Neural cell (in vitro differentiated cells): ENCODE results near the gene ABCA10. TPM values are rescaled to one million over a fixed set of nuclear protein-coding genes. Genes with fewer than 3 reads are reported as not detected.

Experiments
- H2AFZ ChIP-seq: fragments of 200-600, 300-800 bp; sonication (generic), shearing (Covaris generic); 2 replicates; pipeline ENCODE4 v1.6.0; 2014; ENCODE audit warnings: low read depth, mild to moderate bottlenecking, antibody characterized with exemption, low read length, moderate library complexity
- H3F3A ChIP-seq: fragments of 200-600 bp; shearing (Covaris generic); 2 replicates; pipeline ENCODE4 v1.6.1; 2016; ENCODE audit warnings: mild to moderate bottlenecking, moderate library complexity, mixed read lengths, antibody characterized with exemption, low read length; ENCODE audit not compliant: insufficient read depth, poor library complexity, severe bottlenecking
- H3K27ac ChIP-seq: fragments of 200-600, 300-800 bp; sonication (generic), shearing (Covaris generic); 2 replicates; pipeline ENCODE4 v1.5.1; 2014; ENCODE audit warnings: mild to moderate bottlenecking, low read length, moderate library complexity
- H3K27me3 ChIP-seq: fragments of 300-800, 200-600 bp; sonication (generic), shearing (Covaris generic); 2 replicates; pipeline ENCODE4 v1.6.0; 2014; ENCODE audit warnings: mild to moderate bottlenecking, low read depth, low read length, moderate library complexity; ENCODE audit not compliant: insufficient read depth
- H3K36me3 ChIP-seq: fragments of 300-800, 200-600 bp; sonication (generic), shearing (Covaris generic); 2 replicates; pipeline ENCODE4 v1.5.1; 2014; ENCODE audit warnings: mild to moderate bottlenecking, antibody characterized with exemption, low read length, moderate library complexity; ENCODE audit not compliant: insufficient read depth
- H3K4me2 ChIP-seq: fragments of 300-800, 200-600 bp; sonication (generic), shearing (Covaris generic); 2 replicates; pipeline ENCODE4 v1.6.0; 2014; ENCODE audit warnings: mild to moderate bottlenecking, low read length
- H3K4me3 ChIP-seq: fragments of 300-800, 200-600 bp; sonication (generic), shearing (Covaris generic); 2 replicates; pipeline ENCODE4 v1.5.1; 2014; ENCODE audit warnings: mild to moderate bottlenecking, low read length, moderate library complexity
- H3K79me2 ChIP-seq: fragments of 200-600 bp; shearing (Covaris generic); replicated peaks from 2 replicates; pipeline ENCODE4 v1.6.0; 2014; ENCODE audit warnings: mild to moderate bottlenecking, low read length, moderate library complexity; ENCODE audit not compliant: insufficient read depth
- H3K9ac ChIP-seq: fragments of 300-800, 200-600 bp; sonication (generic), shearing (Covaris generic); 2 replicates; pipeline ENCODE4 v1.6.1; 2016; ENCODE audit warnings: mild to moderate bottlenecking, low read length, mixed read lengths
- H3K9me2 ChIP-seq: fragments of 200-600 bp; shearing (Covaris generic); 2 replicates; pipeline ENCODE4 v1.6.1; 2016; ENCODE audit warnings: mild to moderate bottlenecking, low read length, mixed read lengths; ENCODE audit not compliant: insufficient read depth
- H3K9me3 ChIP-seq: fragments of 200-600, 300-800 bp; sonication (generic), shearing (Covaris generic); 2 replicates; pipeline ENCODE4 v1.6.1; 2016; ENCODE audit warnings: mild to moderate bottlenecking, mixed run types, low read length, moderate library complexity, mixed read lengths
- H4K20me1 ChIP-seq: fragments of 200-600 bp; shearing (Covaris generic); 2 replicates; pipeline ENCODE4 v1.6.1; 2016; ENCODE audit warnings: mild to moderate bottlenecking, mixed run types; ENCODE audit not compliant: insufficient read depth
- CTCF ChIP-seq: fragments of 450-650 bp; IDR thresholded peaks from 2 replicates; pipeline ENCODE4 v1.5.1; 2014; ENCODE audit warnings: antibody characterized with exemption, mild to moderate bottlenecking, moderate library complexity; ENCODE audit not compliant: poor library complexity, severe bottlenecking
- EP300 ChIP-seq: fragments of 450-650 bp; conservative IDR thresholded peaks from 2 replicates; pipeline ENCODE4 v1.6.1; 2014; ENCODE audit warnings: antibody characterized with exemption, mild to moderate bottlenecking, moderate library complexity; ENCODE audit not compliant: poor library complexity, severe bottlenecking
- EZH2 ChIP-seq: fragments of 200-600, 300-800 bp; shearing (Covaris generic), sonication (generic); IDR thresholded peaks from 2 replicates; pipeline ENCODE4 v1.6.1; 2014; ENCODE audit warnings: antibody characterized with exemption, low read length, borderline replicate concordance, mild to moderate bottlenecking; ENCODE audit not compliant: insufficient read depth, poor library complexity, severe bottlenecking
- MXI1 ChIP-seq: fragments of 450-650 bp; conservative IDR thresholded peaks from 2 replicates; pipeline ENCODE4 v1.6.1; 2014; ENCODE audit warnings: antibody characterized with exemption, mild to moderate bottlenecking; ENCODE audit not compliant: poor library complexity, severe bottlenecking
- POLR2AphosphoS5 ChIP-seq: IDR thresholded peaks from 2 replicates; pipeline ENCODE4 v1.6.1; 2012
- RAD21 ChIP-seq: fragments of 450-650 bp; conservative IDR thresholded peaks from 2 replicates; pipeline ENCODE4 v1.6.1; 2014; ENCODE audit warnings: antibody characterized with exemption, mild to moderate bottlenecking, moderate library complexity
- SMC3 ChIP-seq: fragments of 450-650 bp; conservative IDR thresholded peaks from 2 replicates; pipeline ENCODE4 v1.6.1; 2014; ENCODE audit warnings: antibody characterized with exemption, mild to moderate bottlenecking, moderate library complexity; ENCODE audit not compliant: poor library complexity
- TAF1 ChIP-seq: IDR thresholded peaks from 2 replicates; pipeline ENCODE4 v1.6.1; 2012; ENCODE audit warnings: low read depth
- polyA plus RNA-seq: library from polyadenylated mRNA; depleted of rRNA; stranded (reverse); fragments of >200 nt; gene quantifications from 2 replicates; pipeline ENCODE4 v1.2.3, GENCODE V29; 2014
- TF ChIP-seq, protein P1 (sequence below): IDR thresholded peaks from 2 replicates; pipeline ENCODE4 v1.6.1; 2012; ENCODE audit warnings: borderline replicate concordance

ABCA10 gene
- polyA plus RNA-seq, 1 donor from 2014 or later, result 15.3 TPM

DNA sequence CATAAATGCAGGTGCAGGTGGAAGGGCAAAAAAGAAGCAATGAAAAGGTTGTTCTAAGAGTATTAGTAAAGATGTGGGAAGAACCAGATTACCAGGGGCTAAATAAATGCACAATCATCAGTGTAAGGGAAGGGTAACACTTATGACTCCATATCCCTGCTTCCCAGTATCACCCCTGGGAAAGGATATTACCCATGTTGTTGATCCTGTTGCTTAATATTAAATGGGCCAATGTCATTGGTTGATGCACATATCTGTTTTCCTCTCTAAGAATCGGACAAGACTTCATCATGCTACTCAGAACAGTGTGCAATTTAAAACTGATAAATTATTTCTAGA lies 52.2 kb downstream of the ABCA10 start:
- Histone ChIP-seq H3K9me2 (no peaks in the 10 kb centered on the region), H4K20me1 (no peaks in the 10 kb centered on the region), H3K4me2 (no peak overlapping the region), H3K27me3 (no peaks in the 10 kb centered on the region), H3K36me3 (no peaks in the 10 kb centered on the region), H3F3A (no peaks in the 10 kb centered on the region), H3K9ac (no peak overlapping the region), H3K27ac (no peak overlapping the region), H3K79me2 (no peaks in the 10 kb centered on the region), H2AFZ (no peak overlapping the region), H3K9me3 (no peaks in the 10 kb centered on the region), H3K4me3 (no peak overlapping the region)
- TF ChIP-seq RAD21, result no peak
- TF ChIP-seq EP300, result no peak
- TF ChIP-seq CTCF, result no peak
- TF ChIP-seq SMC3, result no peak
- TF ChIP-seq MXI1, result no peak
- TF ChIP-seq TAF1, result no peak
- no peak for TF ChIP-seq POLR2AphosphoS5
- TF ChIP-seq EZH2, result no peak
- TF ChIP-seq, protein P1, sequence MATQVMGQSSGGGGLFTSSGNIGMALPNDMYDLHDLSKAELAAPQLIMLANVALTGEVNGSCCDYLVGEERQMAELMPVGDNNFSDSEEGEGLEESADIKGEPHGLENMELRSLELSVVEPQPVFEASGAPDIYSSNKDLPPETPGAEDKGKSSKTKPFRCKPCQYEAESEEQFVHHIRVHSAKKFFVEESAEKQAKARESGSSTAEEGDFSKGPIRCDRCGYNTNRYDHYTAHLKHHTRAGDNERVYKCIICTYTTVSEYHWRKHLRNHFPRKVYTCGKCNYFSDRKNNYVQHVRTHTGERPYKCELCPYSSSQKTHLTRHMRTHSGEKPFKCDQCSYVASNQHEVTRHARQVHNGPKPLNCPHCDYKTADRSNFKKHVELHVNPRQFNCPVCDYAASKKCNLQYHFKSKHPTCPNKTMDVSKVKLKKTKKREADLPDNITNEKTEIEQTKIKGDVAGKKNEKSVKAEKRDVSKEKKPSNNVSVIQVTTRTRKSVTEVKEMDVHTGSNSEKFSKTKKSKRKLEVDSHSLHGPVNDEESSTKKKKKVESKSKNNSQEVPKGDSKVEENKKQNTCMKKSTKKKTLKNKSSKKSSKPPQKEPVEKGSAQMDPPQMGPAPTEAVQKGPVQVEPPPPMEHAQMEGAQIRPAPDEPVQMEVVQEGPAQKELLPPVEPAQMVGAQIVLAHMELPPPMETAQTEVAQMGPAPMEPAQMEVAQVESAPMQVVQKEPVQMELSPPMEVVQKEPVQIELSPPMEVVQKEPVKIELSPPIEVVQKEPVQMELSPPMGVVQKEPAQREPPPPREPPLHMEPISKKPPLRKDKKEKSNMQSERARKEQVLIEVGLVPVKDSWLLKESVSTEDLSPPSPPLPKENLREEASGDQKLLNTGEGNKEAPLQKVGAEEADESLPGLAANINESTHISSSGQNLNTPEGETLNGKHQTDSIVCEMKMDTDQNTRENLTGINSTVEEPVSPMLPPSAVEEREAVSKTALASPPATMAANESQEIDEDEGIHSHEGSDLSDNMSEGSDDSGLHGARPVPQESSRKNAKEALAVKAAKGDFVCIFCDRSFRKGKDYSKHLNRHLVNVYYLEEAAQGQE, result no peak

DNA sequence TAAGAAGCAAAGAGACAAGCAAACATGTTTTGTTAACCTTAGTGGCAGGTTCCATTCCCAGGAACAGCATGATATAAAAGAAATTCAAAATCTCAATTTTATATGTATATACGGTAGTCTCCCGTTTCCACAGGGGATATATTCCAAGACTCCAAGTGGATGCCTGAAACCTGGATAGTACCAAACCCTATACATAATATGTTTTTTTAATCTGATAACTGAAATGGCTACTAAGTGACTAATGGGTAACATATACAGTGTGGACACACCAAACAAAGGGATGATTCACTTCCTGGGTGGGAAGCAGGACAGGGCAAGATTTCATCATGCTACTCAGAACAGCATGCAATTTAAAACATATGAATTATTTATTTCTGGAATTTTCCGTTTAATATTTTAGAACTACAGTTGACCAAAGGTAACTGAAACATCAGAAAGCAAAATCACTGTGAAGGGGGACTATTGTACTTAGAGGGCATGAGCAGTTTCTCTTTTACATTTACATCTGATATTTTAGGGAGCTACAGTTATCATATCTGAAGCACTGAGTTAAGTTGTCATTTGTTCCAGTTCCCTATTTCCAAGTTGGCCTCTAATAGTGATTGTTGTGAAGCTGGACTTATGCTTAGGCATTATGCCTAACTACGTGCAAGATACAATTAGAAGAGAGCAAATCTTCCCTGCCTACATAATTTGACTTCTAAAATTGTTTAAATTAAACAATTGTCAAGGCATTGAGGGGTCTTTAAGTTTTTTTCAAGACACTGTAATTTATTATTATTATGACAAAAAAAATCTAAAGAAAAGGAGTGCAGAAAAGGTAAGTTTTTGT lies 52.8 kb downstream of the ABCA10 start:
- no peaks in the 10 kb centered on the region for H3F3A ChIP-seq
- no peak overlapping the region for H2AFZ ChIP-seq
- H3K4me2 ChIP-seq, result no peak overlapping the region
- H3K4me3 ChIP-seq, result no peak overlapping the region
- TF ChIP-seq TAF1, result no peak
- no peak for TF ChIP-seq EZH2
- TF ChIP-seq EP300, result no peak
- TF ChIP-seq RAD21, result no peak
- TF ChIP-seq, protein P1, result no peak
- no peak for TF ChIP-seq POLR2AphosphoS5
- no peak for TF ChIP-seq MXI1
- no peak for TF ChIP-seq CTCF
- no peak for TF ChIP-seq SMC3
- no peak overlapping the region for H3K27ac ChIP-seq
- no peaks in the 10 kb centered on the region for H3K36me3 ChIP-seq
- no peaks in the 10 kb centered on the region for H3K9me3 ChIP-seq
- H3K27me3 ChIP-seq, result no peaks in the 10 kb centered on the region
- no peaks in the 10 kb centered on the region for H4K20me1 ChIP-seq
- H3K9me2 ChIP-seq, result no peaks in the 10 kb centered on the region
- H3K9ac ChIP-seq, result no peak overlapping the region
- no peaks in the 10 kb centered on the region for H3K79me2 ChIP-seq
